ENCODE results near the gene CTXND1.

Gene CTXND1

DNA sequence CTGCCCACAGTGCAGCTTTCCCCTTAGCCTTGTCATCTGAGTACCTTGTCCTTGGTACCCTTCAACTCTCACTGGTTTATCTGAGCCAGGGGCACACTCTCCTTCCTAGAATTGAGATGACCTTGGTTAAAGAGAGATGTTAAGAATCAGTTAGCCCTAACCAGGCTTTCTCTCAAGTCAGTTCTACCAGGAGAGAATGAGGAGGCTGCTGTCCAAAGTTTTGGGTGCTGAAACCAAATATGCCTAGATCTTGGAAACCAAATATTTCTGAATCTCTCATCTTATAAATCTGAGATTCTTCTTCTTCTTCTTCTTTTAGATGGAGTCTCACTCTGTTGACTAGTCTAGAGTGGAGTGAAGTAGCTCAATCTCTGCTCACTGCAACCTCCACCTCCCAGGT lies 12.0 kb upstream of the CTXND1 start:
- no peak for ATAC-seq
- TF ChIP-seq, protein P1, sequence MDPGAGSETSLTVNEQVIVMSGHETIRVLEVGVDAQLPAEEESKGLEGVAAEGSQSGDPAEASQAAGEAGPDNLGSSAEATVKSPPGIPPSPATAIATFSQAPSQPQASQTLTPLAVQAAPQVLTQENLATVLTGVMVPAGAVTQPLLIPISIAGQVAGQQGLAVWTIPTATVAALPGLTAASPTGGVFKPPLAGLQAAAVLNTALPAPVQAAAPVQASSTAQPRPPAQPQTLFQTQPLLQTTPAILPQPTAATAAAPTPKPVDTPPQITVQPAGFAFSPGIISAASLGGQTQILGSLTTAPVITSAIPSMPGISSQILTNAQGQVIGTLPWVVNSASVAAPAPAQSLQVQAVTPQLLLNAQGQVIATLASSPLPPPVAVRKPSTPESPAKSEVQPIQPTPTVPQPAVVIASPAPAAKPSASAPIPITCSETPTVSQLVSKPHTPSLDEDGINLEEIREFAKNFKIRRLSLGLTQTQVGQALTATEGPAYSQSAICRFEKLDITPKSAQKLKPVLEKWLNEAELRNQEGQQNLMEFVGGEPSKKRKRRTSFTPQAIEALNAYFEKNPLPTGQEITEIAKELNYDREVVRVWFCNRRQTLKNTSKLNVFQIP (CRISPR knock-in tag; IDR thresholded peaks at IDR 0.05; ENCODE audit: borderline replicate concordance, low read depth) = no peak
- TF ChIP-seq SNAI2 (CRISPR knock-in tag; IDR thresholded peaks at IDR 0.05) (no peak), ZNF565 (CRISPR knock-in tag; conservative IDR thresholded peaks at IDR 0.05; ENCODE audit: low read depth) (no peak), OSR1 (CRISPR knock-in tag; IDR thresholded peaks at IDR 0.05) (no peak), BACH2 (CRISPR knock-in tag; IDR thresholded peaks at IDR 0.05; ENCODE audit: borderline replicate concordance) (no peak), GLIS3 (CRISPR knock-in tag; IDR thresholded peaks at IDR 0.05) (no peak), ZFP3 (CRISPR knock-in tag; IDR thresholded peaks at IDR 0.05) (no peak), CSDC2 (CRISPR knock-in tag; IDR thresholded peaks at IDR 0.05) (no peak), TCF4 (CRISPR knock-in tag; IDR thresholded peaks at IDR 0.05; ENCODE audit: borderline replicate concordance) (no peak), ESRRG (CRISPR knock-in tag; IDR thresholded peaks at IDR 0.05) (no peak), ZNF8 (CRISPR knock-in tag; IDR thresholded peaks at IDR 0.05) (no peak)
- TF ChIP-seq, protein P2, sequence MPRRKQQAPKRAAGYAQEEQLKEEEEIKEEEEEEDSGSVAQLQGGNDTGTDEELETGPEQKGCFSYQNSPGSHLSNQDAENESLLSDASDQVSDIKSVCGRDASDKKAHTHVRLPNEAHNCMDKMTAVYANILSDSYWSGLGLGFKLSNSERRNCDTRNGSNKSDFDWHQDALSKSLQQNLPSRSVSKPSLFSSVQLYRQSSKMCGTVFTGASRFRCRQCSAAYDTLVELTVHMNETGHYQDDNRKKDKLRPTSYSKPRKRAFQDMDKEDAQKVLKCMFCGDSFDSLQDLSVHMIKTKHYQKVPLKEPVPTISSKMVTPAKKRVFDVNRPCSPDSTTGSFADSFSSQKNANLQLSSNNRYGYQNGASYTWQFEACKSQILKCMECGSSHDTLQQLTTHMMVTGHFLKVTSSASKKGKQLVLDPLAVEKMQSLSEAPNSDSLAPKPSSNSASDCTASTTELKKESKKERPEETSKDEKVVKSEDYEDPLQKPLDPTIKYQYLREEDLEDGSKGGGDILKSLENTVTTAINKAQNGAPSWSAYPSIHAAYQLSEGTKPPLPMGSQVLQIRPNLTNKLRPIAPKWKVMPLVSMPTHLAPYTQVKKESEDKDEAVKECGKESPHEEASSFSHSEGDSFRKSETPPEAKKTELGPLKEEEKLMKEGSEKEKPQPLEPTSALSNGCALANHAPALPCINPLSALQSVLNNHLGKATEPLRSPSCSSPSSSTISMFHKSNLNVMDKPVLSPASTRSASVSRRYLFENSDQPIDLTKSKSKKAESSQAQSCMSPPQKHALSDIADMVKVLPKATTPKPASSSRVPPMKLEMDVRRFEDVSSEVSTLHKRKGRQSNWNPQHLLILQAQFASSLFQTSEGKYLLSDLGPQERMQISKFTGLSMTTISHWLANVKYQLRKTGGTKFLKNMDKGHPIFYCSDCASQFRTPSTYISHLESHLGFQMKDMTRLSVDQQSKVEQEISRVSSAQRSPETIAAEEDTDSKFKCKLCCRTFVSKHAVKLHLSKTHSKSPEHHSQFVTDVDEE (CRISPR knock-in tag; IDR thresholded peaks at IDR 0.05) = no peak

DNA sequence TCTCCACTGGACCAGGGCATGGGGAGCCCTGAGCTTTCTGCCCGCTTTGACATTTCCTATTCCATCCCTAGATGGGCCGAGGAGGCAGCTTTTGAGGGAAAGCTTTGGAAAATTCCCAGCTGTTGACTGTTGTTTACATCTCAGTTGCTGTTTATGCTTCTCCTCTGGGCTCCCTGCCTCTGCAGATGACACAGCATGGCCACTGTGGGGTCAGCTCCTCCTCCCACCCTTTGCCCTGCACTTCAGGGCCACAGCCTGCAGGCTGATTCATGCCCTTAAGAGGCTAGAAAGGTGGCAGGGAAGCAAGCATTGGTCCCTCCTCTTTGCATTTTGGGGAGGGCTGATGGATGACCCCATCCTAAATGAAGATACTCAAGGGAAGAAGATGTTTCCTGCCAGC lies 8.5 kb upstream of the CTXND1 start:
- TF ChIP-seq, protein P1 (CRISPR knock-in tag; IDR thresholded peaks at IDR 0.05; ENCODE audit: borderline replicate concordance, low read depth) = no peak
- TF ChIP-seq, protein P2 (CRISPR knock-in tag; IDR thresholded peaks at IDR 0.05) = no peak
- TF ChIP-seq, protein P3, sequence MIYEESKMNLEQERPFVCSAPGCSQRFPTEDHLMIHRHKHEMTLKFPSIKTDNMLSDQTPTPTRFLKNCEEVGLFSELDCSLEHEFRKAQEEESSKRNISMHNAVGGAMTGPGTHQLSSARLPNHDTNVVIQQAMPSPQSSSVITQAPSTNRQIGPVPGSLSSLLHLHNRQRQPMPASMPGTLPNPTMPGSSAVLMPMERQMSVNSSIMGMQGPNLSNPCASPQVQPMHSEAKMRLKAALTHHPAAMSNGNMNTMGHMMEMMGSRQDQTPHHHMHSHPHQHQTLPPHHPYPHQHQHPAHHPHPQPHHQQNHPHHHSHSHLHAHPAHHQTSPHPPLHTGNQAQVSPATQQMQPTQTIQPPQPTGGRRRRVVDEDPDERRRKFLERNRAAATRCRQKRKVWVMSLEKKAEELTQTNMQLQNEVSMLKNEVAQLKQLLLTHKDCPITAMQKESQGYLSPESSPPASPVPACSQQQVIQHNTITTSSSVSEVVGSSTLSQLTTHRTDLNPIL (CRISPR knock-in tag; IDR thresholded peaks at IDR 0.05; ENCODE audit: low read depth) = no peak
- TF ChIP-seq CSDC2 (CRISPR knock-in tag; IDR thresholded peaks at IDR 0.05) (no peak), TOX (CRISPR knock-in tag; IDR thresholded peaks at IDR 0.05; ENCODE audit: borderline replicate concordance) (no peak), ZFP30 (CRISPR knock-in tag; IDR thresholded peaks at IDR 0.05) (no peak), ZFP3 (CRISPR knock-in tag; IDR thresholded peaks at IDR 0.05) (no peak), TCF4 (CRISPR knock-in tag; IDR thresholded peaks at IDR 0.05; ENCODE audit: borderline replicate concordance) (no peak)
- TF ChIP-seq, protein P4, sequence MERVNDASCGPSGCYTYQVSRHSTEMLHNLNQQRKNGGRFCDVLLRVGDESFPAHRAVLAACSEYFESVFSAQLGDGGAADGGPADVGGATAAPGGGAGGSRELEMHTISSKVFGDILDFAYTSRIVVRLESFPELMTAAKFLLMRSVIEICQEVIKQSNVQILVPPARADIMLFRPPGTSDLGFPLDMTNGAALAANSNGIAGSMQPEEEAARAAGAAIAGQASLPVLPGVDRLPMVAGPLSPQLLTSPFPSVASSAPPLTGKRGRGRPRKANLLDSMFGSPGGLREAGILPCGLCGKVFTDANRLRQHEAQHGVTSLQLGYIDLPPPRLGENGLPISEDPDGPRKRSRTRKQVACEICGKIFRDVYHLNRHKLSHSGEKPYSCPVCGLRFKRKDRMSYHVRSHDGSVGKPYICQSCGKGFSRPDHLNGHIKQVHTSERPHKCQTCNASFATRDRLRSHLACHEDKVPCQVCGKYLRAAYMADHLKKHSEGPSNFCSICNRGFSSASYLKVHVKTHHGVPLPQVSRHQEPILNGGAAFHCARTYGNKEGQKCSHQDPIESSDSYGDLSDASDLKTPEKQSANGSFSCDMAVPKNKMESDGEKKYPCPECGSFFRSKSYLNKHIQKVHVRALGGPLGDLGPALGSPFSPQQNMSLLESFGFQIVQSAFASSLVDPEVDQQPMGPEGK (CRISPR knock-in tag; IDR thresholded peaks at IDR 0.05; ENCODE audit: borderline replicate concordance) = no peak
- no peak for ATAC-seq

DNA sequence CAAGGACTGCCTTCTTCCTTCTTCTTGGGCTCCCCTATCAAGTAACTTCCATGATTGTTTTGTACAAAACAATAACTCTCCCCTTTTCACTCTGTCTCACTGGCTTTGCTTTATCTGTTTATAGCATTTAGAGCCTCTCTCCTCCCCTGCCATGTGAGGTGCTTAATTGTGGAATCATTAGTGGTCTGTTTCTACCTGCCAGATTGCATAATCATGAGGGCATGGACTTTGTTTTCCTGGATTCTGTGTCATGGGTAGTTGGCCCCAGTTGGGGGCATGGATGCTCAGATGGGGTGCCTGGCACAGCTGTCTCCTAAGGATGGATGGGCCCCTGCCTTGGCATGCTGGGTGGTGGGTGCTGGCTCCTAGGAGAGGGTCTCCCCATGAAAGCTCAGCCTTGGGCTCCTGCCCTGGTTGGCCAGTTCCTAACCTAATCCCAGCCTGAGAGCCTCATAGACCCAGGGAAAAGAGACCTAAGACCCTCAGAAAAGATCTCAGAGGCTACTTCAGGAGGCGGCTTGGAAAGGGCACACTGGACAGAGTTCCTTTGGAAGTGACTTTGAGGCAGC lies 8.0 kb upstream of the CTXND1 start:
- no peak for ATAC-seq
- TF ChIP-seq, protein P2 (CRISPR knock-in tag; IDR thresholded peaks at IDR 0.05) = no peak
- TF ChIP-seq ISL1 (CRISPR knock-in tag; IDR thresholded peaks at IDR 0.05) (no peak), PPARA (CRISPR knock-in tag; IDR thresholded peaks at IDR 0.05; ENCODE audit: borderline replicate concordance) (no peak), ZNF565 (CRISPR knock-in tag; conservative IDR thresholded peaks at IDR 0.05; ENCODE audit: low read depth) (no peak), TOX (CRISPR knock-in tag; IDR thresholded peaks at IDR 0.05; ENCODE audit: borderline replicate concordance) (no peak)
- TF ChIP-seq, protein P5, sequence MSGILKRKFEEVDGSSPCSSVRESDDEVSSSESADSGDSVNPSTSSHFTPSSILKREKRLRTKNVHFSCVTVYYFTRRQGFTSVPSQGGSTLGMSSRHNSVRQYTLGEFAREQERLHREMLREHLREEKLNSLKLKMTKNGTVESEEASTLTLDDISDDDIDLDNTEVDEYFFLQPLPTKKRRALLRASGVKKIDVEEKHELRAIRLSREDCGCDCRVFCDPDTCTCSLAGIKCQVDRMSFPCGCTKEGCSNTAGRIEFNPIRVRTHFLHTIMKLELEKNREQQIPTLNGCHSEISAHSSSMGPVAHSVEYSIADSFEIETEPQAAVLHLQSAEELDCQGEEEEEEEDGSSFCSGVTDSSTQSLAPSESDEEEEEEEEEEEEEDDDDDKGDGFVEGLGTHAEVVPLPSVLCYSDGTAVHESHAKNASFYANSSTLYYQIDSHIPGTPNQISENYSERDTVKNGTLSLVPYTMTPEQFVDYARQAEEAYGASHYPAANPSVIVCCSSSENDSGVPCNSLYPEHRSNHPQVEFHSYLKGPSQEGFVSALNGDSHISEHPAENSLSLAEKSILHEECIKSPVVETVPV (CRISPR knock-in tag; IDR thresholded peaks at IDR 0.05) = no peak

All from SK-N-SH treated with all-trans-retinoic acid at 6 μM for 48 hours (cell line).